Stimulated activated CD4-positive, alpha-beta T cell treated with anti-CD3 and anti-CD28 coated beads, Interleukin-2, amount 100 ng/mL, for 24 hours (primary cell): ENCODE data around the gene RELL2.
A peak's percentile ranks its signal among the peaks of the same experiment; 100 is the strongest.

Source experiments
- DNase-seq, 2 donors: peaks; one replicate each; pipeline ENCODE4 v3.0.0-alpha.2; 2020

The RELL2 gene

DNA sequence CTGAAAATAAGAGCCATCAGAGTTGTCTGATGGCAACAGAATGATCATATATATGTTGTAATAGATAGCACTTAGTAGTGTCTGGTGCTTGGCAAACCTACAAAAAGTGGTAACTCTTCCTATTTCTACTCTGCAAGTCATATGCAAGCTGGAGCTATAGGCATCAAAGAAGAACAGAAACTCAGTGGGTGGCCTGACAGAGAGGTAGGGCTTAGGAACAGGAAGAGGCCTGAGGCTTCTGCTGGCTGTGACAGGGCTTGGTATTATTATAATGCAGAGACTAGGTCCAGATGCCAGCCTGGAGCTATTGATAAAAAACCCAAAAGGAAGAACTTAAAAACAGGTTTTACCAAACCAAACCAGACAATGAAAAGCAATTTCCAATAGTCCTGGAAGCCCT is 13.6 kb upstream of the RELL2 start:
- DNase-seq: no peak

DNA sequence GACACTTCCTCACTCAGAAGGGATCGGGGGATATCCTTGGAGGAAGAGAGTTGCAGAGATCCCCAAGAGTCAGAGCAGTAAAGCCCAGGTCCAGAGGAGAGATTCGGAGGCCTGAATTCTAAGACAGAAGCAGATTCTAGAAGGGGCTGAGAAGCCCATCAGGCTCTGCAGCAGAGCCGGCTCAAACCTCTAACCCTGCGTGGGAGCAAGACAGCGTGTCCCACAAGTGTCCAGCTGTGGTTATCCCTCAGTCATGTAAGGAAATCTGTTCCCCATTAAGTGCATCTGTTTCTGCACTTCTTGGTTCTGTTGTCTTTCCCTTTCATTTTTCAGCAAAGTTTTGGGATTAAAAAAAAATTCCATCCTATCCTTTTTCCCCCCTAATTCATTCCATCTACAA is 13.2 kb upstream of the RELL2 start:
- DNase-seq: no peak

DNA sequence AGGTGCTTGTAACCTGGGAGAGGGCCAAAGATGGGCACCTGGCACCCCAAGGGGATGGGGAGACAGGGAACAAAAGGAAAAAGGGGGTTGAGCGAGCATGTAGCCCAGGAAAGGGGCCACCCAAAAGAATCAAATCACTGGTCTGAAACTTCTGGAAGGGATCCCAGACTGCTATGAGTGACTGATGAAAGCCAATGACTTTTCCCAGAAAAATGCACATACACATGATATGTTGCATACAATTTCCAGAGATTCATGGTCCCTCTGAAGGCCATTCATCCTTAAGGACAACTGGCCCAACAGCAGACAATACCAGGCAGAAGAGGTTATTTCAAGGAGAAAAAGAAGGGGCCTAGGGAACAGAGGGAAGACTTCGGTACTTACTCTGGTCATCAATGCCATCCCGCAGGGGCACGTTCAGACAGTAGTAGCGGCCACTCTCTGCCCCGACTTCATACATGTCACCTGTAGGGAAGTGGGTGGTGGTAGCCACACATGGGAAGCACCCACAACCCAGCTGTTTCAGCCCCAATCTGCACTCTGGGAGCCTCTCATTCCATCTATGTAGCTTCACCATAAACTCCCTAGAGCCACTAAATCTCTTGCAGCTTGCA is 8.5 kb upstream of the RELL2 start:
- DNase-seq: no peak

DNA sequence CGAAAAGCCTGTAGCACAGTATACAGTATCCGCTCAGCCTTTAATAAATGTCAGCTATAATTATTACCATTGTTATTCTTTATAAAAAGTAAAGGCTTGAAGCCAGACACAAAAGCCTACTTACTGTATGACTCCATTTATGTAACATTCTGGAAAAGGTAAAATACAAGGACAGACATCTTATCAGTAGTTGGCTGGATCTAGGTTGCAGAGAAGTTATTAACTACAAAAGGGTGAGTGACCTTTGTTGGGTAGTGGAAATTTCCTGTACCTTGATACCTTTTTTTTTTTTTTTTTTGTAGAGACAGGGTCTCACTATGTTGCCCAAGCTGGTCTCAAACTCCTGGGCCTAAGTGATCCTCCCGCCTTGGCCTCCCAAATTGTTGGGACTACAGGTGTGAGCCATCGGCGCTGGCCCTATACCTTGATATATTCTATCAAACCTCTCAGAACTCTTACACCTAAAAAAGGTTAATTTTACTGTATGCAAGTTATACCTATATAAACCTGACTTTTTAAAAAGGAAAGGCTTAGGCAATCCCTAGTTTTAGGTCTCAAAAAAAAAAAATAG is 6.1 kb upstream of the RELL2 start:
- DNase-seq: no peak

DNA sequence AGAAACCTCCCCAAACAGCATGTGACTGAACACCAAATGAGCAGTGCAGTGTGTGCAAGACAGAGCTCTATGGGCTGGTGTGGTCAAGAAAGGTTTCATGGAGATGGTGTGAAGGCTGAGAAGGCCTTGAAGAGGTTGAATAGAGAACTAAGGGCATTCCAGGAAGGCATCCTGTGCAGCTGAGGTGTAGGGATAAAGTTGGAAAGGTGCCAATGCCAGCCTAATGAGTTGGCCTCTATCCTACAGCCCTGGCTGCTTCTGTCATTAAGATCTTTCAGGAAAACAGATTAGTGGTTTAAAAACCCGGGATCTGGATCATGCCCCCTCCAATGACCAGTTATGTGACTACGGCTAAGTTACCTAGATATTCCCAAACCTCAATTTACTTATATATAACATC is 4.1 kb upstream of the RELL2 start:
- DNase-seq: no peak

DNA sequence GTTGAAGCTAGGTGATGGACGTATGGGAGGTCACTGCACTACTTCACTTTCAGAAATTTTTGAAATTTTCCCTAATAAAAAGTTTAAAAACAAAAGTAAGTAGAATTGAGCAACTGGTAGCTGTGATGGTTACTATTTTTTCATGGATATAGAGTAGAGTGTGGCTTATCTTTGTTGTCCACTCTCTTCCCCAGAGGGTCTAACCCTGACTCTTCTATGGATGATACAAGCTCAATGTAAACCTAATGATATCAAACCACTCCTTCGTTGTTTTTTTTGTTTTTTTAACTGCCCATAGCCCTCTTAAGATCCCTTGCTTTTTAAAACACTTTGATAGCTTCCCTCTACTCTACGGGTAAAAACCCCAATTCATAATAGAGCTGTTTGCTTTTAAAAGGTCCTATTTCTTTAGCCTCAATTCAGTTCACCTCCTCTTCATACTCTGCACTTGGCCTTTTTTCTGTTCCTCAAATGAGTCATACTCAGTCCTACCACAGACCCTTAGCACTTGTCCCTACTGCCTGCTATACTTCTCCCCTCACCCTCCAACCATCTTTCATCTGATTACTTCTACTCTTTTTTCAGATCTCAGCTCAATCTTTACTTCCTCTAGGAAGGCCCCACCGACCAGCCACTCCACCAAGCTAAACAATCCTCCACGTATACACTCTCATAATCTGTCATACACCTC is 2.8 kb upstream of the RELL2 start:
- DNase-seq: no peak

DNA sequence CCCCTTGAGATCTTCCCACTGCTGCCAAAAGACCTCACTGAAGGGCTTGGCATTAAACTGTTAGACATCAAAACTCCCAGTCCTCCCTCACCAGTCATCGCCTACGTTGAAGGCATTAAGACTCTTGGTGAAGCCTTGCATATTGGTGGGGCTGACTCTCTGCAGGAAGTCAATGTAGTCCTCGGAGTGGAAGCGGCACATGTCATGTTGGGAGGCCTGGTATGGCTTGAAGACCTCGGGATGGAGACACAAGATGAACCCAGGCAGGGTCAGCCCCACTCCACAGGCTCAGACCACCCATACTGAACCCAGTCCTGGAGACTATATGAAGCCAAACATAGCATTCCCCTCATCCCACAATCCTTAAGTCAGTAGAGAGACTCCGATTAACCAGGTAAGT is 2.1 kb upstream of the RELL2 start:
- no peak for DNase-seq

DNA sequence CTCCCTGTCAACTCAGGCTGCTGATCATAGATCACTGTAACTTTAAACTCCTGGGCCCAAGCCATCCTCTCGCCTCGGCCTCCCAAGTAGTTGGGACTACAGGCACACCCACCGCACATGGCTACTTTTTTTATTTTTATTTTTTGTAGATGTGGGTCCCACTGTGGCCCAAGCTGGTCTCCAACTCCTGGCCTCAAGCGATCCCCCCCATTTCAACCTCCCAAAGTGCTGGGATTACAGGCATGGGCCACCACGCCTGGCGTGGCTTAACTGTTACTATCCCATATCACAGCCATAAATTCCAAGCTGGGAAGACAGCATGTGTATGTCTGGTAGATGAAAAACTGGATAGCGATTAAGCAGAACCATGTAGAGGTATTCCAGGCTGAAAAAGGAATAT is 1.2 kb upstream of the RELL2 start:
- no peak for DNase-seq

DNA sequence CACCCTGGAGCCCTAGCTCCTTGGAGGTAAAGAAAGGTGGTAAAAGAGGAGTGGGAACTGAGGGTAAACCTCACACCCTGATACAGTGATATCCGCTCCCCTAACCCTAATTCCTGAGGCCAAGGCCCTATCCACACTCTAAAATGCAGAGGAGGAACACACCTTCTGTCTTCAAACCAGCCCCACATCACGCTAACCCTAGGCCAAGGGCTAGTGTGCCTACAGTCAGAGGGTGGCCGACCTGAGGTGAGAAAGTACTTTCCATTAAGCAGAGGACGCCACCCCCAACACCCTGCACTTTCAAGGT is 738 bp upstream of the RELL2 start:
- no peak for DNase-seq

DNA sequence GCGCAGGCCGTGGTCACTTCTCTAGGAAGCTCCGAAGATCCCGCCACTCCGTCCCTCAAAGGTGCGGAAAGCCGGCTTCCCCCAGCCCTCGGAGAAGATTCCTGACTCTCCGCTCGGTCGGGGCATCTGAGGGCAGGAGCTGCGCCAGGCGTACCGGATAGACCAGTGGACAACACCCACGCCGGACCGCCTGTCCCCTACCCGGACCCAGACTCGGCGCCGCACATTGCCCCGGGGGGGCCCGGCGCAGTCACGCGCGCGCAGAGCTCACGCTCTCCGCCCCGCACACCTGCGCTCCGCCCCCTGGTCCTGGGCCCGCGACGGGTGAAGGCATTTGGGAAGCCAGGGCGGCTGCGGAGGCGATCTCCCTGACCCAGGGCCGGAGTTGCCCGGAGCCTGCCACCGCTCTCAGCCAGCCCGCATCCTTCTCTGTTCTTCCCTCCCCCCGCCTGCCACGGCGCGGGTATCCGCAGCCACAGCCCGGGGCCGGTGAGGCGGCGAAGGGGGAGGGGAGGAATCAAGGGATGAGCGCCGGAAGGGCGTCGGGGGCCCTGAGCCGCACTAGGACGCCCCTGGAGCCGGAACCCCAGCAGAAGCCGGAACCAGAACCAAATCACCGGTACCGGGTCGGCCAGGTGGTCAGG is 448 bp downstream of the RELL2 start:
- peak; percentile 67 for DNase-seq

DNA sequence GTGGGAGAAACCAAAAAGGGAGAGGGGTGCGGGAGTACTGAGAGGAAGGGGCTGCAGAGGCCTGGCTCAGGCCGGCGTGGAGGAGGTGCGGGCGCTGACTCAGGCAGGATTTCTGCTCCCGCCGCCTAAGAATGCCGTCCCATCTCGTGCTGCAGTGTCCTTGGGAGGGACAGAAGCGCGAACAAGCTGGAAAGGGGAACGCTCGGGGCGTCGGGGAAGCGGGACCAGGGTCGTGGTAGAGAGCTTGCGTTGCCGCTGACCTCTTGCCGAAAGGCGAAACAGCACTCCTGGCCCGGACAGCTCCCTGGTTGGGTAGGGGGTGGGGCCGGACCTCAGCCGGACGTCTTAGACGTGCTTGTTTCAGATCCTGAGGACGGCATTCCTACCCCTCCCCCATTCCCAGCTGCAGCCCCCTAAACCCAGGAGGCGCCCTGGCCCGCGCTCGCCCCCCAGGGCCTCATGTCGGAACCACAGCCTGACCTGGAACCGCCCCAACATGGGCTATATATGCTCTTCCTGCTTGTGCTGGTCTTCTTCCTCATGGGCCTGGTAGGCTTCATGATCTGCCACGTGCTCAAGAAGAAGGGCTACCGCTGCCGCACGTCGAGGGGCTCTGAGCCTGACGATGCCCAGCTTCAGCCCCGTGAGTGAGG is 1.1 kb downstream of the RELL2 start:
- peak; percentile 63 to 64 for DNase-seq

DNA sequence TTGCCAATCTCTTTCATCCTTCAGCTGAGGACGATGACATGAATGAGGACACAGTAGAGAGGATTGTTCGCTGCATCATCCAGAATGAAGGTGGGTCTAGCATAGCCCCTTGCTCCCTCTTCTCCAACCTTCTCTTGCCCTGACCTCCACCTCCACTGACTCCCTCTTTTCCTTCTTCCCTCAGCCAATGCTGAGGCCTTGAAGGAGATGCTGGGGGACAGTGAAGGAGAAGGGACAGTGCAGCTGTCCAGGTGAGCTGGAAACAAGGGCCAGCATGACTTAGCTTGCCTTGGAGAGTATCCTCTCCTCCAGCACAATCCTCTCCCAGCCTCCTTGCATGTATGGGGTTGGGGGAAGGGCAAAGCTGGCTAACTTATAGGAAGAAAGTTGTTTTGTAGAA is 2.0 kb downstream of the RELL2 start:
- DNase-seq: no peak

DNA sequence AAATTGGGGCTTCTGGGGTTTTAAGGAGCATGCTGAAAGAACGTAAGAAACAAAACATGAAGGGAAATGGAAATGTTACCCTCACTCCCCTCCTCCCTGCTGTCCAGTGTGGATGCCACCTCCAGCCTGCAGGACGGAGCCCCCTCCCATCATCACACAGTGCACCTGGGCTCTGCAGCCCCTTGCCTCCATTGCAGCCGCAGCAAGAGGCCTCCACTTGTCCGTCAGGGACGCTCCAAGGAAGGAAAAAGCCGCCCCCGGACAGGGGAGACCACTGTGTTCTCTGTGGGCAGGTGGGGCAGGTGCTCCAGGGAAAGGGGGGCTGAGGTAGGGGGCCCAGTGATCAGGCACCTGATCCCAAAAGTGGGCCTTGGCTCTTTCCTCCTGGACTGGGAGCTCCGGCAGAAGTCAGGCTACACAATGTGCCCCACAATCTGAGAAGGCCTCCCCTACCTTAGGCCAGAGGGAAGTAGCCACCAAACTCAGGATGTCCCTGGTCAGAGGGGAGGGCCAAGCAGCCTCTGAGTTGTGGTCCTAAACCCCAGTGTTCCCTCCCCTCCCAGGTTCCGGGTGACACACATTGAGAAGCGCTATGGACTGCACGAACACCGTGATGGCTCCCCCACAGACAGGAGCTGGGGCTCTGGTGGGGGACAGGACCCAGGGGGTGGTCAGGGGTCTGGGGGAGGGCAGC is 2.7 kb downstream of the RELL2 start:
- no peak for DNase-seq

DNA sequence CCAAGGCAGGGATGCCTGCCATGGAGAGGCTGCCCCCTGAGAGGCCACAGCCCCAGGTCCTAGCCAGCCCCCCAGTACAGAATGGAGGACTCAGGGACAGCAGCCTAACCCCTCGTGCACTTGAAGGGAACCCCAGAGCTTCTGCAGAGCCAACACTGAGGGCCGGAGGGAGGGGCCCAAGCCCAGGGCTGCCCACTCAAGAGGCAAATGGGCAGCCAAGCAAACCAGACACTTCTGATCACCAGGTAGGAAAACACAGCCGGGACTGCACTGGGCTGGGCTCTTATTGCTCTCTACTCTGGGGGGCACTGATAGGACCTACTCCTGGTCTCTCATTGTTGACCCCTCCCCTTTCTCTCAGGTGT is 3.2 kb downstream of the RELL2 start:
- no peak for DNase-seq

DNA sequence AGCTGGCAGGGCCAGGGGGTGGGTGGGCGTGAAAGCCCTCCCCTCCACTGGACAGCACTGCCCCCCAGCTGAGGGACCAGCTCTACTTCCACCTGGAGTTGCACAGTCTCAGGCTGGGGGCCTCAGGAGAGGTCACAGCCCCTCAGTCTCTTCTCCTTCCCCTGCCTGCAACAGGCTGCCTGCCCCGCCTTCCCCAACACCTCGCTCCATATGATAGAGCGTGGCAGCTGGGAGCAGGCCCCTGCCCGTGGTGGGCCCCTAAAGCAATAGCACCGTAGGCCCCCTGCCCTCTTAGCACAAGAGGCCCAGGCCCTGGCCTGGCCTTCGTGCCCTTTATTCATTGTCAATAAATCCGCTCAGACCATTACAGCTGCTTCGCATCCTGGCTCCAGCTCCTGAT is 3.9 kb downstream of the RELL2 start:
- no peak for DNase-seq

DNA sequence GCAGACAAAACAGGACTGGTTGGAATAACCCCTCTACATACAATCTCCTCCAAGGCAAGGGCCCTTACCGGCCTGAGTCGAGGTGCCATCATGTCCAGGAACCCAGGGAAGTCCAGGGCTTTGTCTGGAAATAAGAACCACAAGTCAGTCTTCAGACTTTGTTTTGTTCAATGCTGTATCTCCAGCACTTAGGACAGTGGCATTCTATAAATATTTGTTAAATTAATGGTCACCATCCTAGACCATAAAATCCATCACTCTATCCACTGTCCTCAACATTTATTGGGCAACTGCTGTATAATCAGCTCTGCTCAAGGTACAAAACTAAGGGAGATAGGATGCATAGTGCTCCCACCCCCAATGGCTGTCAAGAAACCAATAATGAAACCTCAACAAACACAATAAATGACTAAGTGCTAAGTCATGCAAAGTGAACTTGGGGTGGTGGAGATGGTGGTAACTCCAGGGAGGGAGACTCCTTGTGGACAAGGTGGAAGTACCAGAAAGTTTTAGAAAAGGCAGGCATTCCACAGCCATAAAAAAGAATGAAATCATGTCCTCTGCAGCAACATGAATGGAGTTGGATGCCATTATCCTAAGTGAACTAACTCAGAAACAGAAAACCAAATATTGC is 5.0 kb downstream of the RELL2 start:
- no peak for DNase-seq

DNA sequence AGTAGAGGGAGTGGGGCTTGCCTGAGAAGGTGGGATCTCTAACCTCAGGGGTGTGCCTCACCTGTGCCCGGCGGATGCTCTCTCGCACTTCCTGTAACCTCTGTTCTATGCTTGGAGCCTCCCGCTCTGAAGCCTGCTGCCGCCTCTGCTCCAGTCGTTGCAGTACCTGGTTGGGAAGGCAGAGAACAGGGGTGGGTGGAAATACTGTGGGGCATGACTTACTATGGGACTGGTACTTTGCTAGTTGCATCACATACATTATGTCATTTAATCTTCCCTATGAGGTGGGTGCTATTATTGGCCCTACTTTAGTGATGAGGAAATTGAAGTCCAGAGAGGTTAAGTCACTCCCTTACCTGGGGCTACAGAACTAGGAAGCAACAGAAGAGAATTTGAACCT is 9.2 kb downstream of the RELL2 start:
- DNase-seq: no peak

DNA sequence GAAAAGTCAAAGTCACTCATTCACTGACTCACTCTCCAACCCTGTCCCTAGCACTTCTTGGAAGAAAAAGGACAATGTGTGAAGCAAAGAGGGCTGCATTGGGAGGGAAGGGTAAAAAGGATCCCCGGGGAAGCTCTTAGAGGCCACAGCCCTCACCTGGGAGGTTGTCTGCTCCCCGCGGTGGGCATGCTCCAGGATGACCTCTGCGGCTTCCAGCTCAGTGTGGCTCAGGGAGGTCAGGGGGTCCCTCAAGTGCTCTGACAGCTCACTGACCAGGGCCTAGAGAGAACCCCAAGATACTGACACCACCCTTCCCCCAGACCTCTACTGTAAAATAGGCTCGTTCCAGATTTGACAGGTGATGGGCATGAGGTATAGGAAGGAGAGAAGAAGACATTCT is 10.4 kb downstream of the RELL2 start:
- no peak for DNase-seq

DNA sequence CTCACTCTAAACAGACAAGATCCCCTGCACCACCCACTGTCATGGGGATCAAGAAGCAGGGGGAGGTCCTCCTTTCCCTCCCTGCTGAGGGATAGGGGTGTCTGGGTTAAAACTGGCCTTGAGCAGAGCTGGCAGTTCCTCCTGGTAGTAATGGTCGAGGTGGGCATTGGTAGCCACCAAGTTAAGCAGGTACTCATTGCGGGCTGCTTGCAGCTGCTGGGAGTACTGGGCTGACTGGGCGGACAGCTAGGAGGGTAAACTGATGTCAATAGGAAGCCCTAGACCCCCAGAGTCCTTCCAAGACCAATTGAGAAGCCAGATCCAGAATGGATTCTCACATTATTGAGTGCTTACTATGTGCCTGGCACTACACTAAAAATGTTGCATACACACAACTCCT is 11.1 kb downstream of the RELL2 start:
- DNase-seq: no peak

DNA sequence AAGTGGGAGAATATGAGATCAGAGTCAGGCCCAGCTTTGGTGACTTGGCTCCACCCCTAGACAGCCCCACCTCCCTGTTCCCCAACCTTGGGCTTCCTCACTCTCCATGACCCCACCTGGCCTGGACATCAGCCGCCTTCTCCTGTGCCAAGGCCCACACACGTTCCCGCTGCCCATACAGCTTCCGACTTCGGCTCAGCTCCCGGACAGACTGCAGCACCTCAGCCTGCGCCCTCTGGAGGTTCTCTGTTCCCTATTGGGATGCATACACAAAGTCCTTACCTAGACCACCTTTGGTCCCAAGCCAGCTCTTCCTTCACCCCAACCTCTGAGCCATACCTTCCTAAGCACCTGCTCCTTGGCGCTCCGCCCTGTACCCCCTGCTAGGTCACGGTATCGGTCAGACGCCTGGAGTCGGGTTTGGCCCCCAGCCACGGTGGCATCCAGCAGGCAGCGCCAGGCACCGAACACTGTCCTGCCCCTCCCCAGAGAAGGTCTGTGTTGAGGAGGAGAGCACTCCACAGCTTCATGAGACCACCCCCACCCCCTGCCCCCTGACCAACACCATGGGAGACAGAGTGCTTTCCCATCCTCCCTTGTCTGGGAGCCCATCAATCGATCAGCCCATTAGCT is 12.4 kb downstream of the RELL2 start:
- no peak for DNase-seq

DNA sequence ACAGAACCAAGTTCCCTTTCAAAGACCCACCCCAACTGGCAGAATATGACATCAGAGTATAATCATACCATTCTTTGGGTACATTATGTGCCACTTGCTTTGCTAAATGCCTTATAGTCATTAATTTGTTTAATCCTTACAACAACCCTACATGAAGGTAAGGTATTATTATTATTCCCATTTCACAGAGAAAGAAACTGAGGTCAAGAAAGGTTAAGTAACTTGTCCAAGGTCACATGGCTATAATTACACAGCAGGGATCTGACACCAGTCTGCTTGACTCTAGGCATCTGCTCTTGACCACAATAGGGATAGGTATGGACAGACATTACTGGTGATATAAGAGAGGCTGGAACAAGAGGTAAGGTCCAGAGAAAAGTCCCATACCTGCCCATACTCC is 13.2 kb downstream of the RELL2 start:
- no peak for DNase-seq
